ENCODE measurements around the gene MTMR10. TPM values are rescaled to one million over a fixed set of nuclear protein-coding genes. Genes with fewer than 3 reads are reported as not detected.

The MTMR10 gene
- polyA plus RNA-seq, 1 experiment = 13.7 TPM

DNA sequence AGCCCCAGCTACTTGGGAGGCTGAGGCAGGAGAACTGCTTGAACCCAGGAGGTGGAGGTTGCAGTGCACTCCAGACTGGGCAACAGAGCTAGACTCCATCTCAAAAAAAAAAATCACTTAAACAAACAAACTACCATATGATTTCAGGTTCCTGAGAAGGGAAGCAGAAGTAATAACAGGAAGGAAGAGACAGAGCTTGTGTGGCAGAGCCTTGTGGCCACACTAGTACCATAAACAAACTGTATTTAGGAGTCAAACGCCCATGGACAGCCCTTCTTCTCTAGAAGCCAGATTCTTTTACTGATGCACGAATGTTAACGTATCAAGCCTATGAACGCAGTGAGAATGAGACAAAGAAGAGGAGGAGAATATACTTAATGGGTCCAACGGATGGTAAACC, 12.0 kb downstream of the MTMR10 start:
- no peak for TF ChIP-seq CTCF (IDR thresholded peaks at IDR 0.05; ENCODE audit: insufficient read depth, low read depth, low read length)
- ChIA-PET POLR2A (no interaction called here), CTCF (no interaction called here)
- no peak for DNase-seq (ENCODE audit: low read depth)
- peaks cover 2% of the 10 kb centered on the region for H3K36me3 ChIP-seq (ENCODE audit: control insufficient read depth, insufficient read depth, low read length)
- H3K27me3 ChIP-seq (ENCODE audit: control insufficient read depth, insufficient read depth, low read length) = no peaks in the 10 kb centered on the region
- H3K4me3 ChIP-seq (ENCODE audit: low read depth, low read length) = no peak overlapping the region

DNA sequence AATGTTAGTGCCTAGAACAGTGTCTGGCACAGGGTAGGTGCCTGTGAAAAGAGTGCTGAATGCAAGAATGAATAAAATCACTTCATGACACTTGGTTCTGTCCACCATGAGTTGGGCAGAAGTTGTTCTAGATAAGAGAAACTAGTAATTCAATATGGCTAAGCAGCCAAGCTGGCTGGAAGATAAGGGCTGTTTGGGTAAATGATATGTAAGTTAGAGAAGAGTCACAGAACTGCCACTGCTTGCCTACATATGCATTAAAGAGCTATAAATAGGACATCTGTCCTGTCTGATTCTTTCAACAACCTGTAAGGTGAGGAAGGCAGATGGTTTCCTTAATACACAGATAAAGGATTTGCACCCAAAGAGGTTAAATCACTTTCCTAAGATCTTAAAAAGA, 13.1 kb downstream of the MTMR10 start:
- CTCF ChIA-PET = interaction anchor here (0.9 kb wide), 1 partner anchor 151 kb away, joined by 3 read pairs; no protein-coding TSS in a partner anchor
- POLR2A ChIA-PET = no interaction called here

GRCh38 chr15:30974112-30974511, 17.3 kb downstream of the MTMR10 start:
- no peak for TF ChIP-seq CTCF (IDR thresholded peaks at IDR 0.05; ENCODE audit: insufficient read depth, low read depth, low read length)
- Histone ChIP-seq H3K36me3 (ENCODE audit: control insufficient read depth, insufficient read depth, low read length) (0 out of 2 replicates have a peak, but pooled peaks cover 4% of the 10 kb centered on the region), H3K27me3 (ENCODE audit: control insufficient read depth, insufficient read depth, low read length) (no peaks in the 10 kb centered on the region), H3K4me3 (ENCODE audit: low read depth, low read length) (no peak overlapping the region)
- CTCF ChIA-PET = interaction anchor here (0.7 to 1.3 kb wide), 2 partner anchors 15 to 155 kb away, joined by 3 to 4 read pairs; no protein-coding TSS in a partner anchor
- DNase-seq (ENCODE audit: low read depth) = no peak
- POLR2A ChIA-PET = interaction anchor here (1.0 kb wide), 1 partner anchor 11 kb away, joined by 4 read pairs; no protein-coding TSS in a partner anchor

More for the DNA sequence above, 13.1 kb downstream of the MTMR10 start:
- Histone ChIP-seq H3K36me3 (ENCODE audit: control insufficient read depth, insufficient read depth, low read length) (peaks cover 5% of the 10 kb centered on the region), H3K4me3 (ENCODE audit: low read depth, low read length) (no peak overlapping the region), H3K27me3 (ENCODE audit: control insufficient read depth, insufficient read depth, low read length) (no peaks in the 10 kb centered on the region)
- no peak for DNase-seq (ENCODE audit: low read depth)
- TF ChIP-seq CTCF (IDR thresholded peaks at IDR 0.05; ENCODE audit: insufficient read depth, low read depth, low read length) = no peak

DNA sequence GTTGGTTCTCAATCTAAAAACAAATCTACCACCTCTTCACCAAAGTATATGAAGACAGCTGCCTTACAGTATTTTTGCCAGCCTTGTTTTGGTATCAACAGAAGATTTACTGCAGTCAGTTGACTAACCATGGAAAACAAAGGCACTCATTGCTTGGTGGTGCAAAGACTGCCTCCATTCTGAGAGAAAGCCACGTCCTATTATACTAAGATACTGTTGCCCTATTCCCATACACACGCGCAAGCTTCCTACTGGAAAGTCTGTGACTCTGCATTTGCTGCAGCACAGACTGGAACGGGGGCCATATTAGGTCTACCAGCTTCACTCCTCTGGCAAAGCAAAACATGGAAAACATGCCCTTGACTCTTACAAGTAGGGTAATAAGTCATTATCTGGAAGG, 18.0 kb downstream of the MTMR10 start:
- ChIA-PET POLR2A (no interaction called here), CTCF (interaction anchor here (1.3 kb wide), 1 partner anchor 156 kb away, joined by 4 read pairs; no protein-coding TSS in a partner anchor)
- Histone ChIP-seq H3K4me3 (ENCODE audit: low read depth, low read length) (no peak overlapping the region), H3K36me3 (ENCODE audit: control insufficient read depth, insufficient read depth, low read length) (0 out of 2 replicates have a peak, but pooled peaks cover 4% of the 10 kb centered on the region), H3K27me3 (ENCODE audit: control insufficient read depth, insufficient read depth, low read length) (no peaks in the 10 kb centered on the region)
- TF ChIP-seq CTCF (IDR thresholded peaks at IDR 0.05; ENCODE audit: insufficient read depth, low read depth, low read length) = no peak
- DNase-seq (ENCODE audit: low read depth) = no peak

DNA sequence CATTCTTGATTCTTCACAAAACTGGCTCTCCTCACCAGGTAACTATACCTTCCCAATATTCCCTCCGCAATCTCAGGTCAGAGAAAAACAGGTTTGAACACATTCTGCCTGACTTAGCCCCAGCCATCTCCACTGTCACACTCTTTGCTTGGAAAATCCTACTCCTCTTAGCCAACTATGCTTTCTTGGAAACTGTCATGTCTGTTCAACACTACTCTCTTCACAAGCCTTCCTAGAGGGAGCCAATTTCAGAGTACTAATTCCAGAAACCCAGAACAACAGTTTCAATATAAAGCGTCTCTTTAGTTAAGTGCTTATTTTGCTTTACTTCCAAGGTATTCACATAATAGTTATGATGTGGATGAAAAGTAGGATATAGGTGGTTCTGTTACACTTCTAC, 21.7 kb downstream of the MTMR10 start:
- CTCF ChIA-PET = no interaction called here
- no peak for TF ChIP-seq CTCF (IDR thresholded peaks at IDR 0.05; ENCODE audit: insufficient read depth, low read depth, low read length)
- Histone ChIP-seq H3K27me3 (ENCODE audit: control insufficient read depth, insufficient read depth, low read length) (no peaks in the 10 kb centered on the region), H3K4me3 (ENCODE audit: low read depth, low read length) (no peak overlapping the region), H3K36me3 (ENCODE audit: control insufficient read depth, insufficient read depth, low read length) (peaks cover 7% of the 10 kb centered on the region)
- DNase-seq (ENCODE audit: low read depth) = no peak
- POLR2A ChIA-PET = no interaction called here
